Measurements from ENCODE around the gene BIRC6.
"Not testable (repeated sequence)": the region's sequence is repeated elsewhere in the genome, so short reads cannot be mapped to it uniquely, and the experiment has no call there.

Gene BIRC6, protein sequence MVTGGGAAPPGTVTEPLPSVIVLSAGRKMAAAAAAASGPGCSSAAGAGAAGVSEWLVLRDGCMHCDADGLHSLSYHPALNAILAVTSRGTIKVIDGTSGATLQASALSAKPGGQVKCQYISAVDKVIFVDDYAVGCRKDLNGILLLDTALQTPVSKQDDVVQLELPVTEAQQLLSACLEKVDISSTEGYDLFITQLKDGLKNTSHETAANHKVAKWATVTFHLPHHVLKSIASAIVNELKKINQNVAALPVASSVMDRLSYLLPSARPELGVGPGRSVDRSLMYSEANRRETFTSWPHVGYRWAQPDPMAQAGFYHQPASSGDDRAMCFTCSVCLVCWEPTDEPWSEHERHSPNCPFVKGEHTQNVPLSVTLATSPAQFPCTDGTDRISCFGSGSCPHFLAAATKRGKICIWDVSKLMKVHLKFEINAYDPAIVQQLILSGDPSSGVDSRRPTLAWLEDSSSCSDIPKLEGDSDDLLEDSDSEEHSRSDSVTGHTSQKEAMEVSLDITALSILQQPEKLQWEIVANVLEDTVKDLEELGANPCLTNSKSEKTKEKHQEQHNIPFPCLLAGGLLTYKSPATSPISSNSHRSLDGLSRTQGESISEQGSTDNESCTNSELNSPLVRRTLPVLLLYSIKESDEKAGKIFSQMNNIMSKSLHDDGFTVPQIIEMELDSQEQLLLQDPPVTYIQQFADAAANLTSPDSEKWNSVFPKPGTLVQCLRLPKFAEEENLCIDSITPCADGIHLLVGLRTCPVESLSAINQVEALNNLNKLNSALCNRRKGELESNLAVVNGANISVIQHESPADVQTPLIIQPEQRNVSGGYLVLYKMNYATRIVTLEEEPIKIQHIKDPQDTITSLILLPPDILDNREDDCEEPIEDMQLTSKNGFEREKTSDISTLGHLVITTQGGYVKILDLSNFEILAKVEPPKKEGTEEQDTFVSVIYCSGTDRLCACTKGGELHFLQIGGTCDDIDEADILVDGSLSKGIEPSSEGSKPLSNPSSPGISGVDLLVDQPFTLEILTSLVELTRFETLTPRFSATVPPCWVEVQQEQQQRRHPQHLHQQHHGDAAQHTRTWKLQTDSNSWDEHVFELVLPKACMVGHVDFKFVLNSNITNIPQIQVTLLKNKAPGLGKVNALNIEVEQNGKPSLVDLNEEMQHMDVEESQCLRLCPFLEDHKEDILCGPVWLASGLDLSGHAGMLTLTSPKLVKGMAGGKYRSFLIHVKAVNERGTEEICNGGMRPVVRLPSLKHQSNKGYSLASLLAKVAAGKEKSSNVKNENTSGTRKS (N-terminal part only)

DNA sequence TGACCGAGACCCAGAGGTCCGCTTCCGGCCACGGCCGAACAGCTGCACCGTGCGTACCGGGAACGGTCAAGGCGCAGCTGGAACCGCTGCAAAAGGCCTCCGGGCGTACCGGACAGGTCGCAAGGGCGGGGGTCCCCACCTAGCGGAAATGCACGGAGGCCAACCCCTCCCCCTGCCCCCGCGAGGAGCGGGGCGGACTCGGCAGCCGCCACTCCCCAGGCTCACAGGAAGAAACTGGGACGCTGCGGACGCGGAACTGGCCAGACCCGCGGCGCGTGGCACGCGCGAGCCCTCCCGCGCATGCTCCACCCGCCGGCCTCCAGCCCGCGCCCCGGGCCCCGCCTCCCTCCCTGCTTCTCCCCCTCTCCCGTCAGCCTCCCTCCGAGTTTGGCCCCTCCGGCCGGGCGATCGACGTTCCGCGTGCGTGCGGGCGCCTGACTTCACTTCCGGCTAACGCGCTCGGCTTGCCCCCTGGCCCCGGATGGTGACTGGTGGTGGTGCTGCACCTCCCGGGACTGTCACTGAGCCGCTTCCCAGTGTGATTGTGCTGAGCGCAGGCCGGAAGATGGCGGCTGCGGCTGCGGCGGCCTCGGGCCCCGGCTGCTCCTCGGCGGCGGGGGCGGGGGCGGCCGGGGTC is at the start of gene BIRC6:
TSS of gene BIRC6 (plus strand) at position 343 of the 637 bp plus-strand sequence. CDS start at position 482, 139 bp downstream.
- DNase-seq = peak; percentile 92 to 96

- no peak for DNase-seq
These were observed 46.2 kb upstream of the BIRC6 start for GRCh38 chr2:32310577-32310976.

DNA sequence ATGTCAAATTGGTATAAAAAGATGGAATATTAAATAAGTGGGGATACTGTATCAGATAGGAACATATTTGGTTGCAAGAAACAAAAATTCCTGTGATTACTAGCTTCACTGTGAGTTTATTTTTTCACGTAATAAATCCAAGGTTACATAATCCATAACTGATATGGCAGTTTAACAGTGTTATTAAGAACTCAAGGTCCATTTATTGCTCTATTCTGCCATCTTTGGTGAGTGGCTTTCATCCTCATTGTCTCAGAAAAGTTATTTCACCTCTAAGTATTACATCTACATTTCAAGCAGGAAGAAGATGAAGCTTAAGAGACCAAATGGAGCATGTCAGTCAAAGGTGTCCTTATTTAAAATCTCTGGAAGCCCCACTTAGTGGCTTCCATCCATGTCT is 41.9 kb upstream of the BIRC6 start:
- no peak for DNase-seq

DNA sequence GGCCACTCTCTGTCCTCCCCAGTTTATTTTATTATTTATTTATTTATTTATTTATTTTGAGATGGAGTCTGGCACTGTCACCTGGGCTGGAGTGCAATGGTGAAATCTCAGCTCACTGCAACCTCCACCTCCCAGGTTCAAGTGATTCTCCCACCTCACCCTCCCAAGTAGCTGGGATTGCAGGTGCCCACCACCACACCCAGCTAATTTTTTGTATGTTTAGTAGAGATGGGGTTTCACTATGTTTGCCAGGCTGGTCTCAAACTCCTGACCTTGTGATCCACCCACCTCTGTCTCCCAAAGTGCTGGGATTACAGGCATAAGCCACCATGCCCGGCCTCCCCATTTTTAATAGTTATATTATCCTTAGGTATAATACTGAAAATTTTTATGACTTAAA is 28.1 kb upstream of the BIRC6 start:
- DNase-seq = not testable (repeated sequence)

GRCh38 chr2:32329180-32329980 is 27.4 kb upstream of the BIRC6 start:
- DNase-seq = not testable (repeated sequence)

DNA sequence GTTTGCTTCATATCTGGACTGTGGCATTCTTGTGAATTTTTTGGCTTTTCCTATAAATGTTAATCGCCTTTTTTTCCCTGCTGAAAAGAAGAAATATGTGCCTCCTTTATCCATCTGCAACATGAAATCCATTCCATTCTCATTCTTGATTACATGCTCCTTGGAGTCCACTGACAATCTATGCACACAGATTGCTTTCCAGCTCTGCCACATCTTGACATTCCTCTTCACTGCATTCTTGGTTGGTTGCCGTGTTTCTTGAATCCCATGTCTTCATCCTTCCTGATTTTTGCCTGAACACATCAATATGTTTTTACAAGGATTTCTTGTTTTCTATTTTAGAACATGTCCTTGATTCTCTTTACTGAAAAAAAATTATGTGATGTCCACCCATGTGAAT is 26.7 kb upstream of the BIRC6 start:
- DNase-seq = no peak

DNA sequence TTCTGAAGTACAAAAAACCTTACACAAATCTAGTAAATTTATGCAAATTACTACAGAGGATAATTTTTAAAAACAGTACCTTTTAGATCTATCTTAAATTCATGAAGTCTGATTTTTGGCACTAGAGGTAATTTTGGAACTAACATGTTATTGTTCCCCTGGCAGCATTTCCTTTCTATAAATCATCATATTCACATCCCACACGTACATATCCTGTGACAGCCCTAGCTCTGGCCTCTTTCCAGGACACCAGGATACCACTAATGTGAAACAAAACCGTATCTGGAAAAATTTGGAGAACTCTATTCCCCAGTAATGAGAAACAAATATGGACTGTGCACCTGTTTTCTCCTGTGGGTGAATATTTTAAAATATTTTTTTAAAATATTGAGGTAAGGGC is 14.0 kb upstream of the BIRC6 start:
- DNase-seq = no peak

GRCh38 chr2:32350797-32351196 is 6.0 kb upstream of the BIRC6 start:
- DNase-seq = not testable (repeated sequence)

- DNase-seq = no peak
These were observed 695 bp upstream of the BIRC6 start for GRCh38 chr2:32355976-32356680.

DNA sequence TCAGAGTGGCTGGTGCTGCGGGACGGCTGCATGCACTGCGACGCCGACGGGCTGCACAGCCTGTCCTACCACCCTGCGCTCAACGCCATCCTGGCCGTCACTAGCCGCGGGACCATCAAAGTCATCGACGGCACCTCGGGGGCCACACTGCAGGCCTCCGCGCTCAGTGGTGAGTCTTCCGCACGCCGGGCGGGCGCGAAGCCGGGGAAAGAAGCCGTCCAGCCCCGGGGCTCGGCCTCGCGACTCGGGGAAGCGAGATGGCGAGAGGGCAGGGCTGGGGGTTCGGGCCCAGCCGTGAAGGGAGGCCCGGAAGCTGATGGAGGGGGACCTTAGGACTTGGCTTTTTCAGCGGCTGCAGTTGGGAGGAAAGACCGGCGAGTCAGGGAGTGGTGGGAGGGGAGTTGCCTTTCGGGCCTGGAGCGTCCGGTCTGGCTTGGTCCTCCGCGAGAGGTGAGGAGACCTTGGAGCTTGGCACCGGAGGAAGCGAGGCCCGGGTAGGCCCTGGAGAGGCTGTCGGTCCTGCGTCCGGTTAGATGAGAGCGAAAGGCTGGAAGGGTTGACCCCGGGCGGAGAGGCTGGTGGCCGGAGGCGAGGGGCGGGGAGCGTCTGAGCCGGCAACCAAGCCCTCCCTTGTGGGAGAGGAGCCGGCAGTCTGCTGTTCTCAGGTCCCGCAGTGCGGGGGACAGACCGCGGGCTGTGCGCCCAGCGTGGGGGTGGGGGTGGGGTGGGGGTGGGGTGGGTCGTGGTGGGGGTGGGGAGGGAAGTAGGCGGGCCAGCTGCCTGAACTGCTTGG is 691 bp downstream of the BIRC6 start:
- DNase-seq = peak in 1 of 2 donors; percentile 16

GRCh38 chr2:32358111-32358482 is 1.3 kb downstream of the BIRC6 start:
- DNase-seq = peak in 1 of 2 donors; percentile 7

DNA sequence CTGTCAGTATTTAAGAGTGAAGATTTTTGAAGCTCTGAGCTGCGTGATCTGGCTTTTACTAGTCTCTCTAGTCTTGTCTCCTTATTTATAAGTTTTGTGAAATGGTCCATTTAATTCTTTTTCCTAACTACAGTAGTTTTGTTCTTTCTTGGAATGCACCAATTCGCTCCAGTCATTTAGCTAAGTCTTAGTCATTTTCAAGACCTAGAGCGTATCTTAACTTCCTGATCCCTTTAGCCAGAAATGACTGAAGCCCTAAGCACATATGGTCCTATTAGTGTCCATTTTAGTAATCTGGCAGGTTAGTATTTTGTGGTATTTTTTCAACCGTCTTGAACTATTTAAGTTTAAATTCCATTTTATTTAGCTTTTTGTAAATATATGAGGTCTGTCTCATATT is 3.6 kb downstream of the BIRC6 start:
- no peak for DNase-seq

DNA sequence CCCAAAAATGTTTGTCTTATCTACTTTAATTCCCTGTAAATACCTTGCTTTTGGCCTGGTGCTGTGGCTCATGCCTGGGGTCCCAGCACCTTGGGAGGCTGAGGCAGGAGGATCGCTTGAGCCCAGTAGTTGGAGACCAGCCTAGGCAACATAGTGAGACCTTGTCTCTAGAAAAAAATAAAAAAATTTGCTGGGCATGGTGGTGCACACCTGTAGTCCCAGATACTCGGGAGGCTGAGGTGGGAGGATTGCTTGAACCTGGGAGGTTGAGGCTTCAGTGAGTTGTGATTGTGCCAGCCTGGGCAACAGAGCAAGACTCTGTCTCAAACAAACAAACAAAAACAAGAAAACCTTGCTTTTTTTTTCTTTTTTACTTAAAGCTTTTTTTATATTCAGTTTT is 6.2 kb downstream of the BIRC6 start:
- DNase-seq = not testable (repeated sequence)

DNA sequence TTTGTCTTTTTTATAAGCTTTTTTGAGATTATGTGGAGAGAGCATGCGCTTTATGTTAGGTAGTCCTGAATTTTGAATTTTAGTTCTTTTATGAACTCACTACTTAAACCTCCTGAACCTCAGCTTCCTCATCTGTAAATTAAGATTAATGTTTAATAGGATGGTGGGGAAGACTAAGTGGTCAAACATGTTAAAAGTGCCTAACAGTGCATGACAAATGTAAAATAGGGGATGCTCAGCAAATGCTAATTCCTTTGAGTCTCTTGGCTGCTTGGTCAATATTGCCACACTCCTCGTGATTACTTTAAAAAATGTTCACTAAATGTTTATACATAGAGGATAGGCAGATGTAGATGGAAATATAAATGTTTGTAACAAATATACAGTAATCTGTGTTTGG is 6.8 kb downstream of the BIRC6 start:
- no peak for DNase-seq

- DNase-seq = not testable (repeated sequence)
These were observed 7.5 kb downstream of the BIRC6 start for GRCh38 chr2:32364290-32364689.

- not testable (repeated sequence) for DNase-seq
These were observed 8.9 kb downstream of the BIRC6 start for GRCh38 chr2:32365679-32366078.

- DNase-seq = no peak
These were observed 9.8 kb downstream of the BIRC6 start for GRCh38 chr2:32366595-32366994.

GRCh38 chr2:32369222-32369621 is 12.4 kb downstream of the BIRC6 start:
- no peak for DNase-seq

GRCh38 chr2:32370942-32371341 is 14.1 kb downstream of the BIRC6 start:
- not testable (repeated sequence) for DNase-seq
